T-helper 2 cell treated with Interferon-gamma antibody and Interleukin-4, amounts not matched to agents 100 ng/mL and 5 ng/mL, for 36 hours (primary cell): Measurements from ENCODE around the gene LDAF1. TPM values are rescaled to one million over a fixed set of nuclear protein-coding genes. Genes with fewer than 3 reads are reported as not detected.

Experiments used
- intact Hi-C: fragments of 100-400 bp; cut with micrococcal nuclease; formaldehyde crosslinking; loops from one replicate; pipeline ENCODE4 v1.15.1; 2023
- total RNA-seq: library from RNA; stranded (reverse); gene quantifications from 2 replicates; pipeline ENCODE4 v1.2.3, GENCODE V29; 2022

LDAF1 gene
- total RNA-seq, 1 donor from 2014 or later, result 8.6 TPM

DNA sequence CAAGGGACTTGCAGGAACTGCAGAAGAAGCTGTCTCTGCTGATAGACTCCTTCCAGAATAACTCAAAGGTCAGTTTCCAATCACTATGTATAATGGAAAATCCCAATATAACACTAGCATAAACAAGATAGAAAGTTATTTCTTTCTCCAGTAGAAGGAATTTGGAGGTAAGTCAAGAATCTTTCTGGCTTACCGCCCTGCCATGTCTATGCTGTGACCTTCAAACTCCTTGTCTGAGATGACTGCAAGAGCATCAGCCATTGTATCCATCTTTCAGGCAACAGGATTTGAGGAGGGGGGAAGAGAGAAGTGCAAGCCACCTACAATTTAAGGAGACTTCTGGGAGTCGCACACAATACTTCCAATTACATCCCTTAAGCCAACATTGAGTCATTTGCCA is 2.7 kb downstream of the LDAF1 start:
- intact Hi-C loops, result no loop called here

DNA sequence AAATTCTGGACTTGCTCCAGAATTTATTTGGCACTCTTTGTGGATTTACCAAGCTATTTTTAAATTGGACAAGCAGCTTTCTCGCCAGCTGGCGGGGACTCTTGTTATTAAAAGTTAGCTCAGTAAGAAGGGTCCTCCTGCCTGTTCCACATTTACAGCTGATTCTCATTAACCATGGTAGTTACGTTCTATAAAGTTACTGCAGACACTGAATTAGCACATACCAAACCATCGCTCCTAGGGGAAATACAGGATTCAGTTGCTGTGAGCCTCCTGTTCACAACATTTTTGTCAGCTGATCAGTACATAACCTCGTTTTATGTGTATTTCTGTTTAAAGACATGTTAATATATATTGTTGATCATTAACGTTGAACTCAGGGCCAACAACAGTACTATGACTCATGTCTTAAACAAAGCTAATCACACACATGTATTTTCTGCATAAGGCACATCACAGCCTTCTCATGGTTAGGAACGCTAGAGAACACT is 4.2 kb downstream of the LDAF1 start:
- intact Hi-C loops, result no loop called here

DNA sequence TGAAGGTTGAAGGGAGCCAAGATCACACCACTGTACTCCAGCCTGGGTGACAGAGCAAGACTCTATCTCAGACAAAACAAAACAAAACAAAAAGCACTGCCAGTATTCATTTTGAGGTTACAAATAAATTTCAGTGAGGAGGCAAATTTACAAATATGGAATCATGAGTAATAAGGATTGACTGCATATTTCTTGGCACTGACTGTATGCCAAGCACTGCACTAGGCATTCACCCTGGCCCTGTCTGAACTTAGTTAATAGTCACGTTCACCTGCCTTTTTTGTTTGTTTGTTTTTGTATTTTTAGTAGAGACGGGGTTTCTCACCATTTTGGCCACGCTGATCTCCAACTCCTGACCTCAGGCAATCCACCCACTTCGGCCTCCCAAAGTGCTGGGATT is 5.1 kb downstream of the LDAF1 start:
- intact Hi-C loops, result no loop called here

DNA sequence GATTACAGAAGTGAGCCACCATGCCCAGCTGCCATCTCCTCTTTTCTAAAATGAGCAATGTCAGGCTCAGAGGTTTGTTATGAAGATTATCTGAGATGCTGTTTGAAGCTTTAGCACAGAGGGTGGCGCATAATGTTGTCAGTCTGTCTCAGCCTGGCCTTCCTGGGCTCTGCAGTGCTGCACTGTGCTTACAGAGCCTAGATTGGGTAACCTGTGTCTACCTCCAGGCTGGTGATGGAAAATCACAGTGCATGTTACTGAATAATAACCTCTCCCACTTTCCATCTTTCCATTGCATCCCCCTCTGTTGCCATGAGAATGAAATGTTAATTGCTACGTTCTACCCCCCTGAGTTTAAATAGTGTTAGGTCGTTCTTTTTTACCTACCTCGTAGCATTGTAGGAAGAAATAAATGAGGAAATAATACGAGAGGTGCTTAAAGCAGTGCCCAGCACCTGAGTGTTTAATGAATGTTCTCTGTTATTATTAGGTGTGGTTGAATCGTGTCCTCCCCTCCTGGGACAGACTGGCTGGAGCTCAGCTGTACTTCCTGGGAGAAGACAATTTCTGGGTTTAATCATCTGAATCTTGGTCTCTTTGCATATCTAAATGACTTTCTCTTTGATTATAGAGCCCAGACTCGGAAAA is 6.2 kb downstream of the LDAF1 start:
- intact Hi-C loops, result no loop called here

DNA sequence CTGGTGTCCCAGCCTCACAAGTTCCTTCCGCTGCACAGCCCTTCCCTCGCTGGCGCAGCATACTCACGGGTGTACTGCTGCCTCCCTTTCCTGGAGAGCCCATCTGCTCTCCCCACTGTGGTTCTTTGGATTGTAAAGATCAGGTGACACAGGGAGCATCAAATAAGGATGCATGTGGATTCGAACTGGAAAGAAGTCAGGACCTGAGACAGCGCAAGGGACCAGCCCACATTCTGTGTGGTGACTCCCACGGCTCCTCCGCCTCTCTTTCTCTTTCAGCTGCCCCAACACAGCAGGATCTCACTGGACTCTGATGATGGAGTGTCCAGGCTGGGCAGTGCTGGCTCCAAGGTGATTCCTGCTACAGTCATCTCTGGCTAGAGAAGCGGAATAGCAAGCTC is 8.1 kb downstream of the LDAF1 start:
- intact Hi-C loops, result no loop called here

DNA sequence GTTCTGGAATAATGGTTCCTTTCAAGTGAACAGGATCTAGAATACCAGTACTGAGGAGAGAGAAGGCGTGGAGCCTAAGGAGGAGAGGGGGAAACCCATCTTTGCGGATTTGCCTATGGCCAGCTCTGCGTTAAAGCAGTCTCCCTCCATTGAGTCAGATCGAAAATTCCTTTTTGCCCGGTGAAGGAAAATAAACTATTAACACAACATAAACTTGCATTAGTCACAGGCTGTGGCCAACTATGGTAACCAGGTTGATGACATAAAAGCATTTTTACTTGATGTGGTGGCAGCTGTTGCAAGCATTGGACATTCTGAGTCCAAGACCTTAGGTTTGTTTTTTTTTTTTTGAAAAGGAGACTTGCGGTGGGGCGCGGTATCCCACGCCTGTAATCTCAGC is 8.9 kb downstream of the LDAF1 start:
- intact Hi-C loops, result no loop called here

DNA sequence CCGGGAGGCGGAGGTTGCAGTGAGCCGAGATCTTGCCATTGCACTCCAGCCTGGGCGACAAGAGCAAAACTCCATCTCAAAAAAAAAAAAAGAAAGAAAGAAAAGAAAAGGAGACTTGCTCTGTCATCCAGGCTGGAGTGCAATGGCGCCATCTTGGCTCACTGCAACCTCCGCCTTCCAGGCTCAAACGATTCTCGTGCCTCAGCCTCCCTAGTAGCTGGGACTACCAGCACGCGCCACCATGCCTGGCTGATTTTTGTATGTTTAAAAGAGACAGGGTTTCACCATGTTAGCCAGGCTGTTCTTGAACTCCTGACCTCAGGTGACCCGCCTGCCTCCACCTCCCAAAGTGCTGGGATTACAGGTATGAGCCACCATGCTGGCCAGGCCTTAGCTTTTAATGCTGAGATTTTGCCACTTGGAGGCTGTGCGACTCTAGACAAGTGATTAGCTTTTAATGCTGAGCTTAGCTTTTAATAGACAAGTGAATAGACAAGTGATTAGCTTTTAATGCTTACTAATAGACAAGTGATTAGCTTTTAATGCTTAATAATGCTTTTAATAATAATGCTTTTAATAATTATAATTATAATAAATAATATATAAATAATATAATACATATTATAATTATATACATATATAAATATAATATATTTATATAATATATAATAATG is 9.6 kb downstream of the LDAF1 start:
- intact Hi-C loops, result no loop called here

DNA sequence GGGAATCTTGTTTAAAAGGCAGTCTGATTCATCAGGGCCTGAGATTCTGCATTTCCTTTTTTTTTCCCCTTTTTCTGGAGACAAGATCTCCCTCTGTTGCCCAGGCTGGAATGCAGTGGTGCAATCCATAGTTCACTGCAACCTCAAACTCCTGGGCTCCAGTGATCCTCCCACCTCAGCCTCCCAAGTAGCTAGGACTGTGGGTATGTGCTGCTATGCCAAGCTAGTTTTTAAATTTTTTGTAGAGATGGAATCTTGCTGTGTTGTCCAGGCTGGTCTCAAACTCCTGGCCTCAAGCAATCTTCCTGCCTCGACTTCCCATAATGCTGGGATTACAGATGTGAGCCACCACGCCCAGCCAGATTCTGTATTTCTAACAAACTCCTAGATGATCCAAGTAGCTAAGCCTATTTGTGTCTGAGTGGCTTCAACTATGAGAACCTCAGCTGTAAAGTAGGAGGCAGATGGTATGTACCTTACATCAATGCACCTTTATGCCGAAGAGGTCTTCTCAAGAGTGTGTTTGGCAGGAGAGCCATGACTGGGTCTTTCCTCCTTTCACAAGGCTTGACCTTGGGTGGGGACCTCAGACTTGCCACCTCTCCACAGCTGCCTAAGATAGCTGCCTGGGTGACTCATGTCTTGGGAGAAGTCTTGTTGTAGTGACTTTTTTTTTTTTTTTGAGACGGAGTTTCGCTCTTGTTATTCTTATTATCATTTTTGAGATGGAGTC is 10.9 kb downstream of the LDAF1 start:
- intact Hi-C loops, result no loop called here

DNA sequence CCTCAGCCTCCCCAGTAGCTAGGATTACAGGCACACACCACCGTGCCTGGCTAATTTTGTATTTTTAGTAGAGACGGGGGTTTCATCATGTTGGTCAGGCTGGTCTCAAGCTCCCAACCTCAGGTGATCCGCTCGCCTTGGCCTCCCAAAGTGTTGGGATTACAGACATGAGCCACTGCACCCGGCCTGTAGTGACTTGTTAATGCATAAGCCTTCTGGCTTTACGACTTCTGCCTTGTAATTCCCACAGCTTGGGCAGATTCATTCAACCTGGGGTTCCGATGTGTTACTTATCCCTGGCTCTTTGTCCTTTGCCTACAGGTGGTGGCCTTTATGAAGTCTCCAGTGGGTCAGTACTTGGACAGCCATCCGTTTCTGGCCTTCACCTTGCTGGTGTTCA is 11.6 kb downstream of the LDAF1 start:
- intact Hi-C loops, result loop anchor here (10.0 kb wide), 1 partner anchor 1145 kb away; no protein-coding TSS in a partner anchor

DNA sequence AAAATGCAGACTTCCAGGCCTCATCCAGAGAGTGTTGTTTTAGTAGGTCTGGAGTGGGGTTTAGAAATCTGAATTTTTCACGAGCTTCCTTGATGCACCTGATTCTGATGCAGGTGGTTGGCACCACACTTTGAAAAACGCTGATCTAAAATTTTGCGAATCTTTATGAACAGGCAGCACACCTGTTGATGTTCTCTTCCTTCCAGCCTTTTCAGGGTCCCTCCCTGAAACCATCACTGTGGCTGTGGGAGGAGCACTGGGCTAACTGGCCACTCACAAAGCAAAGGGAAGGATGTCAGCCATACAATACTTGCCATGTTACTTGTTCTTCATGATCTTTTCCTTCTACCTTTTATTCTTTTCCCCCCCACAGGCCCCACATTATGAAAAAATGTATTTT is 14.2 kb downstream of the LDAF1 start:
- intact Hi-C loops, result loop anchor here (10.0 kb wide), 1 partner anchor 1142 kb away; no protein-coding TSS in a partner anchor

DNA sequence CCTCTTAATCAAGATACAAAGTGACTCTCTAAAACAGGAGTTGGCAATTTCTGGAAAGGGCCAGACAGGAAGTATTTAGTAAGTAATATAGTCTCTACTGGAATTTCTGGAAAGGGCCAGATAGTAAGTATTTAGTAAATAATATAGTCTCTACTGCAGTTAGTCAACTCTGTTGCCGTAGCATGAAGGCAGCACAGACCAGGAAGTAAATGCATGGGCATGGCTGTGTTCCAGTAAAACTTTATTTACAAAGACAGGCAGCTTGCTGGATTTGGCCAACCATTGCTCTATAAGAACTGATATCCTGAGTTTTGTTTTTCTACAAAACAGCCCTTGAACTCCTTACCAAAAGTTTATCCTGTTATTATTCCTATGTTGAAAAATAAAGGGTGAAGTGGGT is 16.9 kb downstream of the LDAF1 start:
- intact Hi-C loops, result loop anchor here (10.0 kb wide), 1 partner anchor 1139 kb away; no protein-coding TSS in a partner anchor

DNA sequence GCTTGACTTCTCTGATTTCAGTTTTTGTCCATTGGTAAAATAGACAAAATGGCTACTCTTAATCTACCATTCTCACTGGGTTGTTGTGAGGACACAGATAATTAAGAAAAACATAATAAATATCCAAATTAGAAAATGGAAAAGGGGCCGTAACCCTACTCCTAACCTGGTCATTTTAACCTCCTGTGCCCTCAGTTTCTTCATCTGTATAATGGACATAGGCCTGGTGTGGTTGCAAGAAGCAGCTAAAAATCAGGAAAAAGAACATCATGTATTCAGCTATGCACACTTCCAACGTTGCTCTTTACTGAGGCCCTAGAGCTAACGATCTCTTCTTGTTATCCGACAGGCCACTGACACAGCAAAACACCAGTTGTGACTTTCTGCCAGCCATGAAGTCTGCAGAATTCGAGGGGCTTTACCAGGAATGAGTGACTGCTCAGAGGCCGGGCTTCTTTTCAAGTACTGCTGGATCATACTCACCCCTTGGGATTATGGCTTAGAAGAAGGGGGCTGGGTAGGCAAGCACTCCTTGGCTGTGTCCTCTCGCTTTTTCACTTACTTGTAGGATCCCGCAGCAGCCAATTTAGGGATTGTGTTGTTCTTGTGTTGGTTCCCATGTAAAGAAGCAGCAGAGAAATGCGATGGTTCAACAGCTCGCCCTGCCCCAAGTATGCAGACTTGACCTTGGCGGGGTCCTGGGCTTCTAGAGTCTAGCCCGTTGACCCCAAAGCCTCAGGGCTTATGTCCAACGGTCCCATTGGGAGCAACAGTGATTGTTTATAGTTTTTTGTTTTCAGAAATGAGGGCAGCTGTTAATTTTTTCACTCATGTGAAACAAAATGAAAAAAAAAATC is 20.9 kb downstream of the LDAF1 start:
- intact Hi-C loops, result loop anchor here (10.0 kb wide), 1 partner anchor 1135 kb away; no protein-coding TSS in a partner anchor

DNA sequence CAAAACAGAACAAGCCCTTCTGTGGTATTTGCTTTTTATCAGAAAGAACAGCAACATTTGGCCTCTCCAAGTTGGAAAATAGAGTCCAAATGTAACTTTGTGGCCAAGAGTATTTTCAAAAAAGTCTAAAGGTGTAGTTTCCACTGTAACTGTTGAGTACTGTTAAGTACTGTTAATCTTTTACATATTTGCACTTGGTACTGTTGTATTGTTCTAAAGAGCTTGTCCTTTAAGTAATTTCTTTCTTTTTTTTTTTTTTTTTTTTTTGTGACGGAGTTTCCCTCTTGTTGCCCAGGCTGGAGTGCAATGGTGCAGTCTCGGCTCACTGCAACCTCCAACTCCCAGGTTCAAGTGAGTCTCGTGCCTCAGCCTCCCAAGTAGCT is 21.5 kb downstream of the LDAF1 start:
- intact Hi-C loops, result loop anchor here (10.0 kb wide), 2 partner anchors 375 to 1135 kb away; no protein-coding TSS in a partner anchor

DNA sequence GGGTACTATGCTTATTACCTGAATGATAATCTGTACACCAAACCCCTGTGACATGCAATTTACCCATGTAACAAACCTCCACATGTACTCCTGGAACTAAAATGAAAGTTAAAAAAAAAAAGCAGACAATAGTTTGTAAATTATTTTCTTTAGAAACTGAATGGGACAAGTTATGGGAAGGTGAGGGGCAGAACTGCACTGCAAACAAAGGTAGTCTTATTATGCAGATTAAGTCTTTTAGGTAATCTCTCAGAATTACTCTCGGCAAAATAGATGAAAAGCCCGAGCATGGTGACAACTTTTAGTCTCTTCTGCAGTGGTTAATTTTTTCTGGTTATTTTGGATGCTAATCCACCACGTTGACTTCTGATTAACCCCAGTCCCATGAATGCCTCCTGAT is 25.5 kb downstream of the LDAF1 start:
- intact Hi-C loops, result loop anchor here (10.0 kb wide), 1 partner anchor 371 kb away; no protein-coding TSS in a partner anchor

DNA sequence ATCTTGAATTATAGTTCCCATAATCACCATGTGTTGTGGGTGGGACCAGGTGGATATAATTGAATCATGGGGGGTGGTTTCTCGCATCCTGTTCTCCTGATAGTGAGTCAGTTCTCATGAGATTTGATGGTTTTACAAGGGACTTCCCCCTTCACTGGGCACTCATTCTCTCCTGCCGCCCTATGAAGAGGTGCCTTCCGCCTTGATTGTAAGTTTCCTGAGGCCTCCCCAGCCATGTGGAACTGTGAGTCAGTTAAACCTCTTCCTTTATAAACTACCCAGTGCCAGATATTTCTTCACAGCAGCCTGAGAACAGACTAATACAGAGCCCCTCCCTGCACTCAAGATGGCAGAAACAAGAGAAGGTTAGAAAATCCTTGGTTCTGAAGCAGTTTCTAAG is 26.4 kb downstream of the LDAF1 start:
- intact Hi-C loops, result loop anchor here (5.0 to 10.0 kb wide), 2 partner anchors 117 to 370 kb away; no protein-coding TSS in a partner anchor

DNA sequence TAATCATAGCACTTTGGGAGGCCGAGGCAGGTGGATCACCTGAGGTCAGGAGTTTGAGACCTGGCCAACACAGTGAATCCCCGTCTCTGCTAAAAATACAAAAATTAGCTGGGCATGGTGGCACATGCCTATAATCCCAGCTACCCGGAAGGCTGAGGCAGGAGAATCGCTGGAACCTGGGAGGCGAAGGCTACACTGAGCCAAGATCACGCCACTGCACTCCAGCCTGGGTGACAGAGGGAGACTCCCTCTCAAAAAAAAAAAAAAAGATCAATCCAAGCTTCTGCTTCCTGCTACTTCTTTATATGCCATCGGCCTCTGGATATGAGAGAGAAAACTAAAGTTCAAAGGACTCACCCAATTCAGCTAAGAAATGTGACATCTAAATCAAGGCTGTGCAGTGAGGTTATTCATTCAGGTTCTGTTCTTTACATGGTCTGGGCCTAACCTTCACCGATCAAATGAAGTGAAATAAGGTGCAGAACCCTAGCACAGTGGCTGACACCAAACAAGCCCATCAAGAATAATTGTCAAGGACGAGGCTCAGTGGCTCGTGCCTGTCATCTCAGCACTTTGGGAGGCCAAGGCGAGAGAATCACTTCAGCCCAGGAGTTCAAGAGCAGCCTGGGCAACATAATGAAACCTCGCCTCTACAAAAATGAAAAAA is 27.3 kb downstream of the LDAF1 start:
- intact Hi-C loops, result loop anchor here (5.0 to 10.0 kb wide), 2 partner anchors 117 to 369 kb away; no protein-coding TSS in a partner anchor

DNA sequence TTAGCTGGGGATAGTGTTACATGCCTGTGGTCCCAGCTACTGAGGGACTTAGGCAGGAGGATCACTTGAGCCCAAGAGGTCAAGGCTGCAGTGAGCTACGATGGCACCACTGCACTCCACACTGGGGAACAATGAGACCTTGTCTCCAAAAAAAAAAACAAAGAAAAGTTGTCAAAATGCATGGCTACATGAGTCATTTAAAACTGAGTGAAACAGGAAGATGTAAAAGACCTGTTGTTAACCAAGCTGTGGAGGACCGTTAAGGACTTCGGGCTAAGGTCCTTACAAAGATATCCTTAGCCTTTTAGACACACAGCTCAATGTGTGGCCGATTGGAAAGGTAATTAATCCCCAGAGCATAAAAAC is 27.8 kb downstream of the LDAF1 start:
- intact Hi-C loops, result loop anchor here (5.0 to 10.0 kb wide), 2 partner anchors 116 to 368 kb away; no protein-coding TSS in a partner anchor

DNA sequence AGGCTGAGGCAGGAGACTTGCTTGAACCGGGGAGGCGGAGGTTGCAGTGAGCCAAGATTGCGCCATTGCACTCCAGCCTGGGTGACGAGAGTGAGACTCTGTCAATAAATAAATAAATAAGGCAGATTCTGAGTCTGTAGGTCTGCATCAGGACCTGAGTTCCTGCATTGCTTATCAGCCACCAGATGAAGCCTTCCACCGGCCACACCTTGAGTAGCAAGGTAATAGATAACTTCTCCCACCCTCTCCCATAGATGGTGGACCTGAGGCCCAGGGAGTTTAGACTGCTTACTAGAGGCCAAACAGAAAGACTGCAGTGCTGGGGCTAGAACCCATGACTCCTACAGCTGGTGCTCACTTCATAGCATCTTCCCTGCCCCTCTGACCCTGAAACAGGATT is 30.8 kb downstream of the LDAF1 start:
- intact Hi-C loops, result loop anchor here (5.0 to 10.0 kb wide), 2 partner anchors 113 to 365 kb away; no protein-coding TSS in a partner anchor

DNA sequence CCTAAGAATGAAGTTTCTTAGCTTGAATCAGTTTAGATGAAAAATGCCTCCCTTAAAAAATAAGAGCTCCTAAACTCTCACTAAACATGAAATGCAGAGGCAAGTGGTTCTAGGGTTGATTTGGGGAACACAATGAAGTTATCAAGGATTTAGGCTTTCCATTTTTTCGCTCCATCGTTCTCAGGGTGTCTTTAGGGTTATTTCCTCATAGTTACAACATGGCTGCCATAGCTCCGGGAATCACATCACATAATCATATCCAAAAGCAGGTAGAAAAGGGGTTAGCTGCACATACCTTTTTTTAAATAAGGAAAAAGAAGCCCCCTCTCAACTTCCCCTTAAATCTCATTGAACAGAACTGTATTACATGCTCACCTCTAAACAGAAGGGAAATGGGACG is 31.5 kb downstream of the LDAF1 start:
- intact Hi-C loops, result no loop called here

DNA sequence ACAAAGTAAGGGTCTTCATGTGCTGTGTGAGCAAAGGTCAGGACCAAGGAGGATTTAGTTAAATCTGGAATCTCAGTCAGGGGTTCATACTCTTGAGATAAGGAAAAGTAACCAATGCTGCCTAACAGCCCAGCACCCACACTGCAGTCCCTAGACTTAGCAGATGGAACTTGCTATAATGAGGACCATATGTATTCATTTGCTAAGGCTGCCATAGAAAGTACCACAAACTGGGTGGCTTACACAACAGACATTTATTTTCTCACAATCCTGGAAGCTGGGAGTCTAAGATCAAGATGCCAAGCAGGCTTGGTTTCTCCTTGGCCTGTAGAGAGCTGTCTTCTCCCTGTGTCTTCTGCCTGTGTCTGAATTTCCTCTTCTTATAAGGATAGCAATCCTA is 32.1 kb downstream of the LDAF1 start:
- intact Hi-C loops, result no loop called here
